HG03064 (cell line): Measurements from ENCODE around the gene ZEB1.

Experiments
- ATAC-seq: cut with Tn5 transposase; IDR thresholded peaks from one replicate; pipeline ENCODE4 v1.9.1; 2021; ENCODE audit warnings: low read depth; ENCODE audit not compliant: unreplicated experiment

ZEB1 gene

DNA sequence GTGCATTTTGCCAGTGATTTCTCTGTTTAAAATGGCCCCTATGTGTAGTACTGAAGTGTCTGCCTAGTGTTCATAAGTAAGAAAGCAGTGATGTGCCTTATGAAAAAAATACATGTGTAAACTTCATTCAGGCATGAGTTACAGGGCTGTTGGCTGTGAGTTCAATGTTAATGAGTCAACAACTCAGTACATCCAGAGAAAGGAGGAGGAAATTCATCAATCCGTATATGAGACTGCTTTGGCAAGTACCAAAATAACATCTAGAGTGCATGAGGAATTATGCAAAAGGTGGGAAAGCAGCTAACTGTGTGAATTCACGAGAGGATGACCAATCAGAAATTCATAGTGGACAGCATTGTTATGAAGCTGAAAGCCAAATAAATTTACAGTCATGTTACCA is 255.6 kb downstream of the ZEB1 start:
- ATAC-seq: no peak

DNA sequence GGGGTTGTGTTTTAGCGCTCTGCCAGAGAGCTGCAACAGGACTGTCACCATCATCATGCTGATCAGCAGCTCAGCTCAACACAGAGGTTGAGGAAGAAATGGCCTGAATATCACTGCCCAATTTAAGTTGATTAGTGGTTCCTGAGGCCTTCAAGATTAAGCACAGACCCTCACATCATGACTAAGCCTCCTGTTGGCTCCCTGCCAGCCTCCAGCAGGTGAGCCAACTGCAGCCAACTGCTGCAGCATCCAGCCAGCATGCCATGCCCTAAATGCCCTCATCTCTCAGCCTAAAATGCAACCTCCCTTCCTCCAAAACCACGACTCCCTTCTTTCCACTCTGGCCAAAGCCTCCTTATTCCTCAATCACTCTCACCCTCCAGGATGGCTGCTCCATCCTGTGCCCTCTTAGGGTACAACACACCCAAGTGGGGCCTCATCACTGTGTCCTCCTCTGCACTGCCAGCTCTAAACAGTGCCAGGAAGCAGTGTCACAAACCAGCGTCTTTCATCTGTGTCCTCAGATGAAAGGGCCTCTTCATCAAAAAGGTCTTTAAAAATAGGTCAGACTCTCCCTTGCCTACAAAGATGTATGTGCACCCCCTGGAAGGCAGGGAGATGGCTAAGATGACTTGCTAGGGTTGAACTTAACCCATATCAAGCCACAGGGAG is 259.3 kb downstream of the ZEB1 start:
- no peak for ATAC-seq

DNA sequence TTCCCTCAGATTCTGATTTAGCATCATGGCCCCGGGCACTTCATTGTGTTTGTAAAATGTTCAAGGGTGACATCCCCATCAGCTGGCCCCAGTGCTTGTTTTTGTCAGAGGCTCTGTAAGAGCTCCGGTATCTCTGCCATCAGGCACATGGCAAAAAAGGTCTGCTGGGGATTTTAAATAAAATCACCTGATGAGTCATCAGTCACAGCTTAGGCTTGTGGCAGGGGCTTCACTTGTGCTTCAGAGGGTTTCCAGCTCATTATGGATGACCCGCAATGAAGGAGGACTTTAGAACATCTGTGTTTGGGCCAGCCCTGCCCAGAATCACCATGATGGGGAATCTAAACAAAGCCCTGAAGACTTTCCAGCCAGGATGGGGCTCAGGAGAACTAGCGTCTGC is 259.9 kb downstream of the ZEB1 start:
- no peak for ATAC-seq
